NCI-H1694 (cell line): ENCODE results near the gene AFAP1.
A peak's percentile ranks its signal among the peaks of the same experiment; 100 is the strongest.

ENCODE experiments used
- DNase-seq: peaks from one replicate; lab custom pipeline; 2025; lab: John Stamatoyannopoulos, UW

Gene AFAP1

DNA sequence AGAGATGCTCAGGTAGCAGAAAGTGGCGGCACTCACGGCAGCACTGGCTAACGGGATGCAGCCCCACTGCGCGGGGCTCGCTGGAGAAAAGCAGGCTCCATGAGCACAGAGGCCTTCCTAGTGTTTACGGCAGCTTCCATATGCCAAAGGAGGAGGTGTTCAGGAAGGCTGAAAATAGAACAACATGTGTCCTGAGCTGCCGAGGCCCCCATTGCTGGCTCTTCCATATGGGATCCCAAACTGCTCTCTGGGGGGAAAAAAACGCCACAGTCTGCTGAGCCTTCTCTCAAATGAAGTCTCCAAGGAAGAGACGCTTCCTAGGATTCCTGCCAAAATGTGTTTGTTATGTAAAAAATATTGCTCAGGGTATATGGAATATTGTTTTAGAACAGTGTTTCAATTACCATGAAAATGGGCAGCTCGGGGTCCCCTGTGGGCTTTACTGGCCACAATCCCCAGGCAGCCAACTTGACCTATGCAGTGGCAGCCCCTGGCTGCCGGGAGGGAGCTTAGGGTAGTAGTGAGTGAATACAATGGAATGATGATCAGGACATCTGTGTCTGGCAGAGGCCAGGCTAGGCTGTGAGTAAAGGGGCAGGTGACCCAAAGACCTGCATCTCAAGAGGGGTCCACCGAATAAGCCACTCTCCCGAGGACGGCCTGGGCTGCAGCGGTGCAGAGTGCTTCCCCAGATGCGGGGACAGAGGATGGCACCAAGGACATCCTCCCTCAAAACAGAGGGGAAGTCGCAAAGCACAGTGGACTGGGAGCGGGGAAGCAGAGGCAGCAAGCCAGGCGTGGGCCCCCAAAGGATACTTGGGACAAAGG is 170.1 kb downstream of the AFAP1 start:
- peak; percentile 90 for DNase-seq

DNA sequence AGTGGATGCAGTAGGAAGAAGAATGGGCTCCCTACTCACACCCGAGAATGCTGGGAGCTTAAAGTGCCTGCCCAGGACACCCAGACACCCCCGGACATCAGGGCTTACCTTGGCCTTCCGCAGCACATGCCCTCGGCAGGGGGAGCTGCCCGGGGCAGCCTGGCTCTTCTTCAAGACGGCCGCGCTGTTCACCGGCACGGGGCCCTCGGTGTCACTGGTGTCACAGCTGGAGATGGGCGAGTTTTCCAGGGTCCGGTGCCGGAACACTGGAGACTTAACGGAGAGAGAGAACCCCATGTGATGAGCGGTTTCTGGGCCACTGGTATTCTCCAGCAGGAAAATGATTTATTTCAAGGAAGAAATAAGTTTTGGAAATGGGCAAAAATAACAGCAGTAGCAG is 170.9 kb downstream of the AFAP1 start:
- DNase-seq: no peak

DNA sequence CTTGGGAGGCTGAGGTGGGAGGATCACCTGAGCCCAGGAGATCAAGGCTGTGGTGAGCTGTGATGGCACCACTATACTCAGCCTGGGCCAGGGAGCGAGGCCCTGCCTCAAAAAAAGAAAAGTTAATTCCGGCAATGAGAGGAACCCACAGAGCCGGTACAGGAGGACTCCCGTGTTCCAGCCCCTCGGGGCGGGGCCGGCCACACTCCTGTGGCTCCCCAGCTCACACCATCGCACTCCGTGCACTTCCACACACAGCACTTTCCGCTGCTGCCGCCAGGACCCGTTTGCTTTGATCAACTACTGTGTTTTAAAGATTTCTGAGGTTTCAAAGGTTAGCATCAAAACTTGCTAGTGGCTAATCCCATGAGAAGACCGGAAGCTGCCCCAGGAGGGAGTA is 171.7 kb downstream of the AFAP1 start:
- DNase-seq: no peak

DNA sequence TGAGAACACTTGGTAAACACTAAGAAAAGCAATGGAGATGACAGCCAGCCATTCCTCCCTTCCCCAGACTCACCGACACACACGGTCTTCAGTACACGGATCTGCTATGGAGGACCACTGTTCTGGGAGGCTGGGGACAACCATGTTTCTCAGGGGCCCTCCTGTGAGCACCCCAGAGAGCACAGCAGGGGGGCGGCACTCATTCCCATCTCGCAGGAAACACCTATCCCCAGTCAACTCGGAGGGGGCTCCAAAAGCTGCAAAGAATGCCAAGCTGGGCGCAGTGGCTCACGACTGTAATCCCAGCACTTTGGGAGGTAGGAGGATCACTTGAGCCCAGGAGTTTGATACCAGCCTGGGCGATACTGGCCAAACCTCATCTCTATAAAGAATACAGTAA is 172.1 kb downstream of the AFAP1 start:
- no peak for DNase-seq

DNA sequence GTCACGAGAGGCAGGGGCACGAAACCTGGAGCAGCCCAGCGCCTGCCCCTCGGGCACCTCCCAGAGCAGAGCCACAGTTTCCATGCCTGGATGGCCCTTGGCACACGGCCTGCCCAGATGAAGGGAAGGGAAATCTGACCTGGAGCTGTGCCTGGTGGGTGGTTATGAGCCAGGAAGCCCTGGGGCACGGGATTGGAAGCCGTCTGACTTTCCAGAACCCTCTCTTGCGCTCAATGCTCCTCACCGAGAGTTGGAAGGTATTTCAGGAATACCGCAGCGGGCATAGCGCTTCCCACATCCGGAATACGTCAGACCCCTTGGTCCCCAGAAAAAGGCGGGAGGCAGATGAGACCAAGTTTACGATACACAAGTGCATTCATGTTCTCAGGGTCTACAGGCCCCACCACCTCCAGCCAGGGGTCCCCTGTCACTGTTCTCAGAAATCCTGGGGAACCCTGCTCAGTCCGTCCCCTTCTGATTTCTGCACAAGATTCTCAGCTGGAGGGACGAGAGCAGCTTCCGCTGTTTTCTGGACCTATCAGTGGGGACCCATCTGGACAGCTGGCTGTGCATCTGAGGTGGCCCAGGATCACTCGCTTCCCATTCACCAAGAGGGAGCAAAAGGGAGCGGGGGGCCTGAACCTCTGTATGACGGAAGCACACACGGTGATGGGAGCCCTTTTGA is 172.9 kb downstream of the AFAP1 start:
- no peak for DNase-seq

DNA sequence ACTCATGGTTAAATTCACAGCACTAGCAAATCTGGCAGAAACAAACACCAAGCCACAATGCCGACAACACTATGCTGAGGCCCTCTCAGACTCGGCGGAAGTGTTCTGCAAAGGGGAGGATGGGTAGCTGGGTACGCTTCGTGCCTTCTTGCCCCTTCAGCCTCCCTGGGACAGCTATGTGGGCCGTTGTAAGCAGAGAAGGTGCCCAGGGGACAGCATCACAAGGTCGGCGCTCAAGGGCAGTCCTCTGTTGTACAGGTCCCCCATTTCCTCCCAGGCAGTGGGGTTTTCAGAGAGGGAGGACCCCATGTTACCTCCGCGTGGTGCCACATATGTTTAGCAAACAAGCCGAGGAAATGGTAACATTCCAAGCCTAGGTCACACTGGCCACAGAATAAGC is 173.6 kb downstream of the AFAP1 start:
- no peak for DNase-seq

DNA sequence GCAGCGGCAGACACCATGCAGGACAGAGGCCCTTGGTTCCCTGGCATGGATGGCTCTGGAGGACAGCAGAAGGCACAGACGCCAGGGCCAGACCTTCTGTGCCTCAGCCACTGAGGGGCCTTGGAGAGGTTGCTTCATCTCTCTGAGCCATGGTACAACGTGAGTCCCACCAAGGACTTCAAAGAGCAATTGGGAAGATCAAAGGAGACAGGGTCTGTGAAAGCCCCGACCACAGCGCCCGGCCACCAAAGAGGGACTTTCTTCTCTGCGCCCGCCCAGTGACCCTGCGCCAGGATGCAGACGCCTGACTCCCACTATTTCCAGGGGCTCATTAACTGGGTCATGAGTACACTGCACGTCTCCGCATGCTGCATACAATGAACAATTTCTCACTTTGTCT is 174.0 kb downstream of the AFAP1 start:
- DNase-seq: no peak

DNA sequence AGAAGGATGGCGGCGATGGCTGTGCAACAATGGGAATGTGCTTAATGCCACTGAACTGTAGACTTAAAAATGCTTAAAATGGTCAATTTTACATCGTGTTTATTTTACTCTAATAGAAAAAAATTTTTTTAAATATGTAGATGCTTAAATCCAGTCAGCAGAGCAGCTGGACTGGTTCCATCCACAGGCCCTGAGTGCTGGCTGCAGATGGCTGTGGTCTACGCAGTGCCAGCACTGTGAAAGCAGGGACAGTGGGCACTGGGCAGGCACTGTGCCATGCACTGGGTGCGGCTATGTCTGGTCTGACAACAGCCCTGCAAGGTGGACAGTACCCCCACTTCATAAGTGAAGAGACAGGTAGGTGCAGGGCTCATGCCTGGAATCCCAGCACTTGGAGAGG is 175.2 kb downstream of the AFAP1 start:
- no peak for DNase-seq

GRCh38 chr4:7763788-7764187 is 175.9 kb downstream of the AFAP1 start:
- DNase-seq: no peak

GRCh38 chr4:7763106-7763505 is 176.6 kb downstream of the AFAP1 start:
- no peak for DNase-seq

GRCh38 chr4:7762376-7763030 is 177.2 kb downstream of the AFAP1 start:
- DNase-seq: no peak

GRCh38 chr4:7761720-7762119 is 177.9 kb downstream of the AFAP1 start:
- DNase-seq: no peak

GRCh38 chr4:7761312-7761711 is 178.3 kb downstream of the AFAP1 start:
- DNase-seq: no peak

GRCh38 chr4:7760706-7761105 is 179.0 kb downstream of the AFAP1 start:
- DNase-seq: no peak

- no peak for DNase-seq
Measured at GRCh38 chr4:7760228-7760627, 179.4 kb downstream of the AFAP1 start.

DNA sequence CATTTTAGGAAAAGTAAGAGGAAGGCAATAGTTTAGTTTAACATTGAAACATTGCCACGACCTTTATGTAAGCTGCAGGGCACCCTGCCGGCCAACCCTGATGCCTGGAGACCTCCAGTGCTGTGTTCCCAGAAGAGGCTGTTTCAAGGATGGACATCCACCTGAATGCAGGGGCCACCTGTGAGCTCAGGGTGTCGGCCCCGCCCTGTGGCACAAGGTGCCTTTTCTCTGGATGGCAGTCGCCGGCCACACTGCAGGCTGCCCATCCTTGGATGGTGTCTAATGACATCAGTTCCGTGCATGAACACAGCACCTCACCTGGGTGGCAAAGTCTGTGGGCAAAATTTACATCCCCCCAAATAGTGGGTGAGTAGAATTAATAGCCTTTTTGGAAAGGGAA is 180.0 kb downstream of the AFAP1 start:
- DNase-seq: no peak

- DNase-seq: no peak
Measured at GRCh38 chr4:7759216-7759615, 180.4 kb downstream of the AFAP1 start.

GRCh38 chr4:7758476-7758875 is 181.2 kb downstream of the AFAP1 start:
- no peak for DNase-seq

DNA sequence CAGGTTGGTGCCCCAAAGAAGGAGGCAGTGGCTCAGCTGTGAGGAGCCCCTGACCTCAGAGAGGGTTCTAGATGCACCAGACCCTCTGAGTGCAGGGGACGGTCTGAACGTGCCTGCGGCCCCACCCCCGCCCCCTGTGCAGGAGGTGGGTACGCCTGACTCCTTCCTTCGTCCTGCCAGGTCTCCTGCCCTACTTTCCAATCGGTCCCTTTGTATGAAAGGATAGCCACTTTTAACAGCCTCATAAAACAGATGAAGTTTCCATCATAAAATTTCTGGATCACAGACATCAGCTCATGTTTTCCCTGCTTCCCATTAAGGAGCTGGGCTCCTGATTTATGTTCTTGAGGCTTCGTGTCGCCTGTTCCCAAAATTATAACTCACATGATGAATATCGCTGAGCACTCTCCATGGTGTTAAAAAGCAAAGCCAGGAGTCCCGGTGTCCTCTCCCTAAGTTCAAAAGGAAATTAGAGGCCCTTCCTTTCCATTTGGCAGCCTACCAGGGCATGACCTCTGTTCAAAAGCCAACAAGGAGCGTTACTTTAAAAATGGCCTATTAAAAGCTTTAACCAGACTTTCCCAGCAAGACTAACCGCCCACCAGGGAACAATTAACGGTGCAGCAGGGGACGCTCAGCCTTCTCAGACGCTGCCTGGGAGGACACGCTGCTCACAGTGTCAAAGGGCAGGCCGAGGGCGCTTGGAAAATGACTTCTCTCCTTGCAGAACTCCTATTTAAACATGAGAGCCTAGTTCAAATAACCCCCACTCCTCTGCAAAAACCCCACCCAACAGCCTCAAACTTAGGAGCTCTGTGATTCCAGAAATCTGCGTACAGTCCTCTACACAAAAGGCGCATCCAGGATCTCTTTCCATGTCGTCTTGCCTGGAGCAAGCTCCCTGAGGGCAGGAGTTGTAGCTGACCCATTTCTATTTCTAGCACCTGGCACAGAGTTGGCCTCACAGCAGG is 181.9 kb downstream of the AFAP1 start:
- DNase-seq: no peak

DNA sequence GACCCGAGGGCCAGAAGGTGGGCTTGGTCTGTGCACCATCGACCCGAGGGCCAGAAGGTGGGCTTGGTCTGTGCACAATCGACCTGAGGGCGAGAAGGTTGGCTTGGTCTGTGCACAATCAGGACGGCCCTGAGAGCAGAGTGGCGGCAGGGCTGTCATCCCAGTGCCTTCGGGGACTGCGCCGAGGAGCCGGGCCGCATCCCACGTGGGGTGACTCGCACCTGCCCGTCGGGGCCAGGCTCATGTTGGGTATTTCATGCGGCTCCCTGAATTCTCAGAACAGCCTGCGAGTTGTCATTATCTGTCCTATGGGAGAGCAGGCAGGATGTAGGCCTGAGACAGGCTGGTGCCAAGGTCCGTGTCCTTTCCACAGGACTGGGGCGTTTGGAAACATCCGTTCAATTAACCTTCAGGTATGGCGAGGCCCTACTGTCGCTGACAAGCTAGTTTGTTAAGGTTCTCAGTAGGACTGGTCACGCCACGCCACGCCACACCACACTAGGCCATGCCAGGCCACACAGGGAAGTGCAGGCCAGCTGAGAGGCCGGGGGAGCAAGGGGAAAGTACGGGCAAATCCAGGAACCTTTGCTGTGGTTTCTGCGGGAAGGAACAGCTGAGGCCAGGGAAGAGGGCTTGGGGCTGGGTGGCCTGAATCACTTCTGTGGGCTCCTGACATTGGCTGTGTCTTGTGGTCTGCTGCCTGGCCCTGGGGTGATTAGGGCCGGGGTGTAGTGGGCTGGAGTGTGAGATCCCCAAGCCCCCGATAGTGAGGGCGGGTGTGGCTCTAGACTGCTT is 182.9 kb downstream of the AFAP1 start:
- no peak for DNase-seq

GRCh38 chr4:7756071-7756470 is 183.6 kb downstream of the AFAP1 start:
- no peak for DNase-seq
